HG03175 (cell line): ENCODE results near the gene SRP9.

Experiments used
- ATAC-seq: cut with Tn5 transposase; IDR thresholded peaks from one replicate; pipeline ENCODE4 v1.9.1; 2021; ENCODE audit warnings: mild to moderate bottlenecking, moderate library complexity; ENCODE audit not compliant: unreplicated experiment

Gene SRP9

DNA sequence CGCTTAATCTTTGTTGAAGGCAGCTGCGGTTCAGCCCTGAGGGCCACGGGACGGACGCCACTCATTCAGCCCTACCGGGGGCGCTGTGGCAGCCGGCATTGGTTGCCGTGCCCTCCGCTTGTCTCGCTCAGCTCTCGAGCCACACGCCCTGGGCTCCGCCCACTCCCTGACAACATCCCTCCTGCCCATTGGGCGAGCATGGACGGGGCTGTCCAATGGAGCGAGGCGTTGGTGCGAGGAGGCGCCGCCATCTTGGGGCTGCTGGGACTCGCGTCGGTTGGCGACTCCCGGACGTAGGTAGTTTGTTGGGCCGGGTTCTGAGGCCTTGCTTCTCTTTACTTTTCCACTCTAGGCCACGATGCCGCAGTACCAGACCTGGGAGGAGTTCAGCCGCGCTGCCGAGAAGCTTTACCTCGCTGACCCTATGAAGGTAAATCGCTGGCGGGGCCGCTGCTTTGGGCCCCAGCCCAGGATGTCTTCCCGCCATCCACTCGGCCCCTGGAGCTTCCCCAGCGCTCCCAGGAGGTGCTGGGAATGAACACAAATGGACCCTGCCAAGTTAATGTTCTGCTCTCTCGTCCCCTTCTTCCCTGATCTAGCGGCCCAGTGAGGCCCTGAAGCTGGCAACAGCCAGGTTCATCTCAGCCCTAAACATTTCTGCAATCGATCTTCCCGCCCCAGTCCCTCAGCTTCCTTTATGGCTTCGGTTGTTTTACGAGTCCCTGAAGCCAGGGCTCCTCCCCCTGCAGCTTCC lies at the start of gene SRP9:
SRP9 (plus strand) TSS at position 244 of the 754 bp plus-strand sequence; CDS start at position 359, 115 bp downstream.
- ATAC-seq: peak; percentile 99

GRCh38 chr1:225731491-225731890 lies 46.1 kb upstream of the SRP9 start:
- no peak for ATAC-seq

GRCh38 chr1:225733254-225733653 lies 44.4 kb upstream of the SRP9 start:
- no peak for ATAC-seq

- no peak for ATAC-seq
Observed at GRCh38 chr1:225735252-225736149, 42.1 kb upstream of the SRP9 start.

- no peak for ATAC-seq
Observed at GRCh38 chr1:225736437-225737098, 41.1 kb upstream of the SRP9 start.

DNA sequence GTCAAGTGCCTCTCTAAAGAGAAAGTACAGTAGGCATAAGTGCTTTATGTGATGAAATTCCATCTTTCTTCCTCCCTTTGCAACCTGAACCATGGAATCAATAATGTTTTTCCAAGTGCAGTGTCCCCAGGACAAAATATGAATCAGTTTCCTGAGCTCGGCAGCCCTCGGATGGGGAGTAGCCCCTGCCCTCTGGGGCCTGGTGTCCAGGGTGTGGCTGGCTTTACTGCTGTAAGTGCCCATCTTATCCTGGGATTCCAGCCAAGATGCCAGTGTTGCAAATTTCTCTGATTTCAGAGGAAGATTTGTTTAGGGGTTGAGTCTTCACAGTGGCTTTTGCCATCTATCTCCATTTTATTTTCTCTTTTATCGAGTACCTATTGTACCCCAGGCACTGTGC lies 40.5 kb upstream of the SRP9 start:
- ATAC-seq: no peak

GRCh38 chr1:225737866-225738265 lies 39.8 kb upstream of the SRP9 start:
- no peak for ATAC-seq

DNA sequence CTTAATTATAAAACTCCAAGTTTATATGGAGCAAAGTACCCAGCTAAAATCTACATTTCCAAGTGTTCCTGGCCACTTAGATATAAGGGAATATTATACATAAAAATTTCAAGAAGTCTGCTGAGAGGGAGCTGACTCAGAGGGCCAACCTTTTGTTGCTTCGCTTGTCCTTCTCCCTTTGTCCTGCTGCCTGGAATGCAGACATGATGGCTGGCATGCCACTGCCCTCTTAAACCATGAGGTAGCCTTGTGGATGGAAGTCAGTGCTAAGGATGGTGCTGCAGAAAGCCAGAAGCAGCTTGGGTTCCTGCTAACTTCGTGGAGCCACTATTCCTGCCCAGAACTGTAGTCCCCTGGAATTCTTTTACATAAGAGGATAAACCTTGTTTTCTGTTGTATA lies 38.9 kb upstream of the SRP9 start:
- no peak for ATAC-seq

DNA sequence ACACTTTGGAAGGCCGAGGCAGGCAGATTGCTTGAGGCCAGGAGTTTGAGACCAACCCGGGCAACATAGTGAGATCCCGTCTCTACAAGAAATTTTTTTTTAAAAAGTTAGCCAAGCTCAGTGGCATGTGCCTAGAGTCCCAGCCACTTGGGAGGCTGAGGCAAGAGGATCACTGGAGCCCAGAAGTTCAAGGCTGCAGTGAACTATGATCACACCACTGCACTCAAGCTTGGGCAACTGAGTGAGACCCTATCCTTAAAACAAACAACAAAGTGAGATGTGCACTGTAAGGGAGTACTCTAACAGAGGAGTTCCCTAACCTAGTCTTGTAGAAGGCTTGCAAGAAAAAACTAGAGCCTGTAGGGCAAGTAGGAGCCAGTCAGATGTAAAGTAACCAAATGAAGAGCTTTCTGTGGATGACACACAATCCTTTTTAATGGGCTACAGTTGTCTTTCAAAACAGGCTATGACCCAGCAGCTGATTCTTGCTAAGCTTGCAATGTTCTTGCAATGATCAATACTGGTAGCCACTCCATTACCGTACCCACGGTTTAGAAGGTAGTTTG lies 38.0 kb upstream of the SRP9 start:
- ATAC-seq: no peak

GRCh38 chr1:225744745-225745144 lies 32.9 kb upstream of the SRP9 start:
- ATAC-seq: no peak

DNA sequence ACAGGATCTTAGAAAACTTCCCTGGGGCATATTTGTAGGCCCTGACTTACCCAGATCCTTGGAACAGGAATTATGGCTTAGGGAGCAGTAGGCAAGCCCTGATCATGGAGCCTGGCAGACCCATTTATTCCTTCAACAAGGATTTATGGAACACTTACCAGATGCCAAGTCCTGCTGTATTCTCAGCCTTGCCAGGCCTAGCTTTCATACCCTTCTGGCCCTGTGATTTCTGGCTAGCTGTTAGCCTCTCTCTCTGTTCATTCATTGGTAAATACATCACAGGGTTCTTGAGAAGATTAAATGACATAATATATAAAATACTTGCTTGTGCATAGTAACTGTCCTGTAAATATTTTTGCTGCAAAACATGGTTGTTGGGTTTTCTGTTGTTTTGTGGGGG lies 32.4 kb upstream of the SRP9 start:
- no peak for ATAC-seq

GRCh38 chr1:225746361-225747179 lies 31.1 kb upstream of the SRP9 start:
- ATAC-seq: no peak

DNA sequence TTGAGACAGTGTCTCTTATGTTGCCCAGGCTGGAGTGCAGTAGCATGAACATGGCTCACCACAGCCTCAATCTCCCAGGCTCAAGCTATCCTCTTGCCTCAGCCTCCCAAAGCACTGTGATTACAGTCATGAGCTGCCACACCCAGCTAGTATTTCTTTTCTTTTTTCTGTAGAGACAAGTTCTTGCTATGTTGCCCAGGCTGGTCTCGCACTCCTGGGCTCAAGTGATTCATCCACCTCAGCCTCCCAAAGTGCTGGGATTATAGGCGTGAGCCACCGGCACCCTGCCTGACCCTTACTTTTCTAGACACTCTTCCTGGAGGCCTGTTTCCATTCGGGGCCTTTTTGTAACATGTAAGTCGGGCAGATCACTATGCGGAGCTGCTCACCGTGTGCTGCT lies 30.1 kb upstream of the SRP9 start:
- no peak for ATAC-seq

GRCh38 chr1:225748529-225748928 lies 29.1 kb upstream of the SRP9 start:
- ATAC-seq: no peak

DNA sequence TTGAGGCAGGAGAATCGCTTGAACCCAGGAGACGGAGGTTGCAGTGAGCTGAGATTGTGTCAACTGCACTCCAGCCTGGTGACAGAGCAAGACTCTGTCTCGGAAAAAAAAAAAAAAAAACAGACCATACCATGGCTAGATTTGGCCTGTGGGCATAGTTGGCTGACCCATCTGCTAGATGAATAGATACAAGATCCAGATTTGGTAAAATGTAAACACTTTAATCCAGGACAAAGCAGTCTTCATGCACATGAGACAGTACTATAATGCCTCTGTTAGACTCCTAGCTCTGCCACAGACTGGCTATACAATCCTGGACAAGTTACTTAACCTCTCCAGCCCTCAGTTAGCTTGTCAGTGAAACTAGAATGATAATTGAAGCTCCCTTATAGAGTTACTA lies 27.9 kb upstream of the SRP9 start:
- ATAC-seq: no peak

- no peak for ATAC-seq
Observed at GRCh38 chr1:225750420-225750819, 27.2 kb upstream of the SRP9 start.

DNA sequence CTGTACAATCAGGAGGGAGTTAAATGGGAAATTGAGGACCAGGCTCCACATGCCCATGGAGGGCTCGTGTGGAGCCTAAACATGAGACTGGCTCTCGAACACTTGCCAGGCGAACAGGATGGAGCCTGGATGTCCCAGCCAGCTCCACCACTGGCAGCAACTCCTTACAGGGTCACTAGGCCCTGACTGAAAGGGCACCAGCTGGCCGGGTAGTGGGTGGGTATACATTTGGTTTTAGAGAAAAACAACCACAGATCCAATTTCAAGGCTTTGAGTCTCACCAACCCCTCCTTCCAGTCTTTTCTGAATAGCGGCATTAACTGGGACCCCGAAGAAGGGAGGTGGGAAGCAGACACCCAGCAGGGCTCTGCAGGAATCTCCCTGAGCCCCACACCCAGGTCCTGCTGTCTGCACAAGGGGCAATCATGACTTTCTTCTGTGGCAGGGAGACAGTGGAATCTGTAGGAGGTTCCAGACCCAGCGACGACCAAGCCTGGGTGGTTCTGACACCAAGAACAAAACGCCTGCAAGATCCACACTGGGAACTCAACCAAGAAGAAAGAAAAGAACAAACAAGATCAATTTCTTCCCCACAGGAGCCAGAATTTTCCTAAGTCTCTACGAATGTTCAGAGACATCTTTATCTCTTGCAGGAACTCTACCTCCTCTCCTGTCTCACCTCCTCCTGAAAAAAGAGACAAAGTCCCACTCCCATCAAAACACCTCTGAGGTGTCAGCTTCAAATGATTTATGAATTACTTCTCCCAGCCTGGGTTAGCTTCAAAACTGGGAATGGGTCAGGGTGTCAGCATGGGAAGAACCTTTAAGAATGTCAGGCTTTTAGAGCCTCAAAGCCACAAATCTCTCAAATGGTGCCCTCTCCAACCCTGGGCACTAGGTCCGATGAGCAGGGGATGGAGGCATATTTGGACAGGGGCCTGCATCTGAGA lies 26.5 kb upstream of the SRP9 start:
- no peak for ATAC-seq

- ATAC-seq: no peak
Observed at GRCh38 chr1:225752245-225752644, 25.4 kb upstream of the SRP9 start.

DNA sequence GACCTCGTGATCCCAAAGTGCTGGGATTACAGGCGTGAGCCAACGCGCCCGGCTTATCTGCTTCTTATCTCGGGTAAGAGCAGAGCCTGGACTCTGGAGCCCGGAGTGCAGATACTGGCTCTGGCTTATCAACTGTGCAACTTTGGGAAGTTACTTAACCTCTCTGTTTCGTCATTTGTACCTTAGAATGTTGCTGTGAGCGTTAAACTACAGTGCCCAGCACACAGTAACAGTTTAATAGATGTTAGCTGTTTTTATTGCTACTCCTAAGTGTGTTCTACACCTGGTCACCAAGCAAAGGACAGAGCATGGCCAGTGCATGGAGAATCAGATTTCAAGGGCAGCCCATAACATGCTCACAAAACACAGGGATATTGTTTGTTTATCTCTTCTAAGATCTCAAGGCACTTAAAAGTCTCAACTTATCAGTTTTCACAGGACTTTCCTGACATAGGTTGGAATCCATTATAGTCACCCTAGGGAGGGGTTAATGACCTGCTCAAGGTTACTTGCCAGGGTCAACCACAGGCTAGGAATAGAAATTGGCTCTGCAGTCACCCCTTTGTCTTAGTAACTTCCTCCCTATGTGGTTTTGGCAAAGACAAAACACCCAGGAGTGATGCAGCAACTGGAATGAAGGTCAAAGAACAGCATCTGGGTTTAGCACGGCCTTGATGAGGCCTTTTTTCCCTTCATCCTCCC lies 22.5 kb upstream of the SRP9 start:
- no peak for ATAC-seq
